Uterus (tissue), 2 donors: ENCODE results near the gene DCPS.

ENCODE experiments used
- POLR2A ChIP-seq, 2 donors: fragments of 450-650 bp; IDR thresholded peaks; one replicate each; pipeline ENCODE4 v1.6.1; 2016; ENCODE audit warnings: antibody characterized with exemption in 2 of 2, mild to moderate bottlenecking in 1 of 2, moderate library complexity in 1 of 2
- TF ChIP-seq, protein P1 (sequence below), 4 experiments: fragments of 200-600 bp in 2 of 4; fragments of 450-650 bp in 2 of 4; sonication (generic) in 2 of 4; IDR thresholded peaks; one replicate each; pipeline ENCODE4 v1.5.1; 2016 to 2019; ENCODE audit warnings: antibody characterized with exemption in 4 of 4, mild to moderate bottlenecking in 2 of 4, moderate library complexity in 1 of 4

DNA sequence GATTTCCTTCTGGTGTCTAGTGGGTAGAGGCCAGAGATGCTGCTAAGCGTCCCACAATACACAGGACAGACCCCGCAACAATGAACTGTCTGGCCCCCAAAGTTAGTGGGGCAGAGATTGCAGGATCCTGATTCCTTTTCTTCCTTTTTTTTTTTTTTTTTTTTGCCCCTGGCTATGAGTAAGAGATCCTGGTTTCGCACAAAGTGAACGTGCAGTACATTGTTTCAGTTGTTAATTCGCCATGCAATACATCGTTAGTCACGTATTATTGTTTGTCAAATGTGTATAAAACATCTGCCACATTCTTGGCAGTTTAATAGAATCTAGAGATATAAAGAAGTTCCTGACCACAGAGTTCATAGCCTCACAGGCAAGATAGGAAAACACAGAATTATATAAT lies 71.9 kb downstream of the DCPS start:
- TF ChIP-seq, protein P1, sequence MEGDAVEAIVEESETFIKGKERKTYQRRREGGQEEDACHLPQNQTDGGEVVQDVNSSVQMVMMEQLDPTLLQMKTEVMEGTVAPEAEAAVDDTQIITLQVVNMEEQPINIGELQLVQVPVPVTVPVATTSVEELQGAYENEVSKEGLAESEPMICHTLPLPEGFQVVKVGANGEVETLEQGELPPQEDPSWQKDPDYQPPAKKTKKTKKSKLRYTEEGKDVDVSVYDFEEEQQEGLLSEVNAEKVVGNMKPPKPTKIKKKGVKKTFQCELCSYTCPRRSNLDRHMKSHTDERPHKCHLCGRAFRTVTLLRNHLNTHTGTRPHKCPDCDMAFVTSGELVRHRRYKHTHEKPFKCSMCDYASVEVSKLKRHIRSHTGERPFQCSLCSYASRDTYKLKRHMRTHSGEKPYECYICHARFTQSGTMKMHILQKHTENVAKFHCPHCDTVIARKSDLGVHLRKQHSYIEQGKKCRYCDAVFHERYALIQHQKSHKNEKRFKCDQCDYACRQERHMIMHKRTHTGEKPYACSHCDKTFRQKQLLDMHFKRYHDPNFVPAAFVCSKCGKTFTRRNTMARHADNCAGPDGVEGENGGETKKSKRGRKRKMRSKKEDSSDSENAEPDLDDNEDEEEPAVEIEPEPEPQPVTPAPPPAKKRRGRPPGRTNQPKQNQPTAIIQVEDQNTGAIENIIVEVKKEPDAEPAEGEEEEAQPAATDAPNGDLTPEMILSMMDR (IDR thresholded peaks at IDR 0.05), result no peak
- TF ChIP-seq POLR2A (IDR thresholded peaks at IDR 0.05), result no peak
